A549 (cell line): Measurements from ENCODE around the gene RPRD2. TPM values are rescaled to one million over a fixed set of nuclear protein-coding genes. Genes with fewer than 3 reads are reported as not detected.

Experiments used
- ATAC-seq, 2 experiments: fragments of 200-7000 bp in 1 of 2; fragments of >200 bp in 1 of 2; cut with Nextera tagmentation in 1 of 2; cut with Tn5 transposase in 1 of 2; 3 replicates each; pipeline versions ENCODE4 v1.8.0 to v1.9.1; 2018 to 2020; ENCODE audit warnings: mild to moderate bottlenecking in 1 of 2, moderate library complexity in 1 of 2
- CTCF ChIA-PET: fragments of 300-600 bp; sonication (Branson Sonifier 250); formaldehyde crosslinking; extraction: SDS; loops from one replicate; lab custom pipeline; 2021; ENCODE audit warnings: antibody characterized with exemption, inconsistent platforms; lab: Yijun Ruan, JAX
- POLR2A ChIA-PET: fragments of 350-600 bp; formaldehyde crosslinking; extraction: SDS; loops from one replicate; lab custom pipeline; 2021; ENCODE audit warnings: antibody characterized with exemption, inconsistent platforms; lab: Yijun Ruan, JAX
- DNase-seq, 2 experiments: peaks; one replicate each; pipeline versions ENCODE4 v3.0.0 to v3.0.0-alpha.2; 2011 to 2016; ENCODE audit warnings: low read depth in 1 of 2, low spot score in 1 of 2
- FAIRE-seq: peaks from 2 replicates; lab custom pipeline; 2011; peaks lifted over from hg19 to GRCh38; lab: Jason Lieb, UNC
- H3K27ac ChIP-seq, 2 experiments: fragments of >200 bp; sonication (Bioruptor Twin); formaldehyde crosslinking; 3 replicates each; pipeline ENCODE4 v1.5.1; 2016 to 2017
- H3K4me1 ChIP-seq: fragments of >200 bp; sonication (Bioruptor Twin); formaldehyde crosslinking; 3 replicates; pipeline ENCODE4 v1.6.1; 2016
- H3K4me2 ChIP-seq: fragments of >200 bp; sonication (Bioruptor Twin); formaldehyde crosslinking; 3 replicates; pipeline ENCODE4 v1.6.1; 2016
- H3K4me3 ChIP-seq: fragments of >200 bp; sonication (Bioruptor Twin); formaldehyde crosslinking; 3 replicates; pipeline ENCODE4 v1.5.1; 2016
- H3K9me3 ChIP-seq: fragments of >200 bp; sonication (Bioruptor Twin); formaldehyde crosslinking; 3 replicates; pipeline ENCODE4 v1.6.1; 2016
- HOXB13 ChIP-seq: fragments of 250-450 bp; sonication (Bioruptor Pico); IDR thresholded peaks from 2 replicates; pipeline ENCODE4 v1.5.0; 2020; ENCODE audit warnings: low read depth, mild to moderate bottlenecking, moderate library complexity
- JUN ChIP-seq, 2 experiments: fragments of >200 bp; sonication (Bioruptor Twin); formaldehyde crosslinking; IDR thresholded peaks; 2 replicates in 1 of 2; 3 replicates in 1 of 2; pipeline ENCODE4 v1.6.1; 2016 to 2017
- MYC ChIP-seq: IDR thresholded peaks from 2 replicates; pipeline ENCODE4 v1.6.1; 2012; ENCODE audit warnings: mild to moderate bottlenecking, inconsistent platforms, low read length, improper control_type of control experiment, borderline replicate concordance
- NR3C1 ChIP-seq: fragments of >200 bp; sonication (Bioruptor Twin); formaldehyde crosslinking; IDR thresholded peaks from 3 replicates; pipeline ENCODE4 v1.6.1; 2017
- PHF8 ChIP-seq: fragments of 200-600 bp; sonication (generic); IDR thresholded peaks from 2 replicates; pipeline ENCODE4 v1.6.1; 2016; ENCODE audit warnings: low read depth, mild to moderate bottlenecking, antibody characterized with exemption, moderate library complexity, borderline replicate concordance
- POLR2A ChIP-seq: IDR thresholded peaks from 2 replicates; pipeline ENCODE4 v1.6.1; 2012; ENCODE audit warnings: mild to moderate bottlenecking, low read length
- RFX5 ChIP-seq: fragments of 450-650 bp; IDR thresholded peaks from 2 replicates; pipeline ENCODE4 v1.7.1; 2014; ENCODE audit warnings: antibody characterized with exemption, mild to moderate bottlenecking, moderate library complexity
- ZC3H11A ChIP-seq: fragments of 450-650 bp; IDR thresholded peaks from 2 replicates; pipeline ENCODE4 v1.6.1; 2014; ENCODE audit warnings: antibody characterized with exemption, mild to moderate bottlenecking
- ZFP36 ChIP-seq: fragments of 450-650 bp; IDR thresholded peaks from 2 replicates; pipeline ENCODE4 v1.6.1; 2014; ENCODE audit warnings: borderline replicate concordance; ENCODE audit not compliant: partially characterized antibody
- ZNF302 ChIP-seq: fragments of 250-450 bp; sonication (Bioruptor Pico); IDR thresholded peaks from 2 replicates; pipeline ENCODE4 v1.9.0; 2021; ENCODE audit warnings: inconsistent platforms, mild to moderate bottlenecking, moderate library complexity
- WGBS: methylation state at CpG from one replicate; pipeline ENCODE4 v1.1.6; 2017; ENCODE audit errors: missing lambda C conversion rate; 5-methylcytosine and 5-hydroxymethylcytosine counted together
- polyA plus RNA-seq, 4 experiments: library from polyadenylated mRNA; depleted of rRNA in 3 of 4; stranded (reverse); fragments of >200 nt; fragmentation: RNase III in 1 of 4; extraction: RNeasy Plus Mini Kit Qiagen cat#74134 plus additional on column Dnase treatment in 1 of 4; gene quantifications; 2 replicates in 3 of 4; 3 replicates in 1 of 4; pipeline ENCODE4 v1.2.3, GENCODE V29; 2011 to 2017
- TF ChIP-seq, protein P1 (sequence below): IDR thresholded peaks from 2 replicates; pipeline ENCODE4 v1.6.1; 2012
- TF ChIP-seq, protein P2 (sequence below): fragments of >200 bp; sonication (Bioruptor Twin); formaldehyde crosslinking; IDR thresholded peaks from 3 replicates; pipeline ENCODE4 v1.6.1; 2016

The RPRD2 gene
- polyA plus RNA-seq, 2 of the 4 experiments (the other 2 are of a cell fraction): 10.3 to 20.8 TPM

DNA sequence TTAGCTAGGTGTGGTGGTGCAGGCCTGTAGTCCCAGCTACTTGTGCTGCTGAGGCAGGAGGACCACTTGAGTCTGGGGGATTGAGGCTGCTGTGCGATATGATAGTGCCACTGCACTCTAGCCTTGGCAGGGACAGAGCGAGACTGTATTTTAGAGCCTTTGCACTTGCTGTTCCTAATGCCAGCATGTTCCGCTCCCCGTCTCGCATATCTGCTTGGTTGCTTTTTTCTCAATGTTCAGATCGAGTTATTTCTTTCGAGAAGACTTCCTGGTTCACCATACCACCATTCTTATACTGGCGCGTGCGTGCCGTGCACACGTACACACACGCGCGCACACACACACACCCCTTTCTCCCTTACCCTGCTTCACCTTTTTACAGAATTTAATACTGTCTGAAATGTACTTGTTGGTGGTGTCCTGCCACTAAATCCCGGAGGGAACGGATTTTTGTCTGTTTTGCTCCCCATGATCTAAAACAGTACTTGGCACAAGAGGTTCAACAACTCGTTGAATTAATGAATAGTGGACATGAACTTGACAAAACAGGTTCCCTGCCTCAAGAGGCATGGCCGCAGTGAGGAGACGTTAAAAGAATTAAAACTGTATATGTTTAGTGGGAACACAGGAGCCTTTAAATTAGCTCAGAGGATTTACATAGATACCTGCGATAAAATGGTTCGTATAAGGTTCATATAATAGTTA is 1.1 kb upstream of the RPRD2 start:
- peak overlapping the region; percentile 94 for H3K27ac ChIP-seq
- ATAC-seq (no peak), DNase-seq (no peak), FAIRE-seq (no peak)
- peak overlapping the region; percentile 90 for H3K4me2 ChIP-seq
- ChIA-PET CTCF (interaction anchor here (0.8 to 1.9 kb wide), 3 partner anchors 12 to 198 kb away, joined by 3 to 9 read pairs (median 5); no protein-coding TSS in a partner anchor), POLR2A (interaction anchor here (0.5 to 2.4 kb wide), 14 partner anchors 8 to 476 kb away, joined by 3 to 11 read pairs (median 5); partner anchors contain the start of gene TARS2)
- TF ChIP-seq, protein P1, sequence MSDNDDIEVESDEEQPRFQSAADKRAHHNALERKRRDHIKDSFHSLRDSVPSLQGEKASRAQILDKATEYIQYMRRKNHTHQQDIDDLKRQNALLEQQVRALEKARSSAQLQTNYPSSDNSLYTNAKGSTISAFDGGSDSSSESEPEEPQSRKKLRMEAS: 0 out of 2 replicates have a peak, but pooled peaks have one; percentile 21
- TF ChIP-seq HOXB13 (no peak), ZNF302 (CRISPR knock-in tag) (peak; percentile 36; the same call in 1 of the 2 replicates)
- H3K9me3 ChIP-seq: no peaks in the 10 kb centered on the region
- H3K4me1 ChIP-seq: peaks cover 34% of the 10 kb centered on the region
- peak overlapping the region; percentile 68 for H3K4me3 ChIP-seq
- WGBS: 58% methylated on average over 22 of the region's 22 CpGs

DNA sequence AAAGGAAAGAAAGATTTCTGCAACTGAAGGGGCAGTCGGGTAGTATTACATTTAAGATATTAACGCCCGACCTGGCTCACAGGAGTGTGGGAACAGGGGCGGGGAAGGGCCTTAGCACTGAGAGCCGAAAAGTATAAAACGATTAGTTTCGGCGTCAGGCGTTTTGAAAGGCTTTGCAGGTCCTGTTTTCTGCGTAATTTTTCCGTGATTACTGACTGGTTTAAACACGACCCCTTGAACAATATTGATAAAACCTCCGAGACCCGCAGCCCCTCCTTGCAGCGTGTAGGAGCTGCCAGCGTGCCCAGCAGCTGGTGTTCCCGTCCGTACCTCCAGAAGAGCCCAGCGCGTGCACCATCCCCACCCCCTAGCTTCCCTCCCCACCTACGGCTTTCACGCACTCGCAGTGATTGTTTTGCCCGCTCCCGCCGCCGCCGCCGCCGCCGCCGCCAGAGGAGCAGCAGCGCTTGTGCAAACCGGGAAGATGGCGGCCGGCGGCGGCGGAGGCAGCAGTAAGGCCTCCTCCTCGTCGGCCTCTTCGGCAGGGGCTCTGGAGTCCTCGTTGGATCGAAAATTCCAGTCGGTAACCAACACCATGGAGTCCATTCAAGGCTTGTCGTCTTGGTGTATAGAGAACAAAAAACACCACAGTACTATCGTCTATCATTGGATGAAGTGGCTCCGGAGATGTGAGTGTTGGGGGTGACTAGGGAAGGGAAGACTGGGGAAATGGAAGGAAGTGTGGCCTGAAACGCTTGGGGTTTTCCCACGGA is 470 bp downstream of the RPRD2 start:
- ATAC-seq (peak; percentile 67 to 76), FAIRE-seq (no peak), DNase-seq (peak; percentile 60 to 86)
- Histone ChIP-seq H3K4me3 (peak overlapping the region; percentile 68), H3K4me1 (peaks cover 34% of the 10 kb centered on the region), H3K9me3 (no peaks in the 10 kb centered on the region), H3K4me2 (peak overlapping the region; percentile 90), H3K27ac (peak overlapping the region; percentile 94)
- ChIA-PET CTCF (interaction anchor here (1.2 to 1.8 kb wide), 3 partner anchors 29 to 196 kb away, joined by 3 to 5 read pairs (median 3); no protein-coding TSS in a partner anchor), POLR2A (interaction anchor here (0.6 to 2.4 kb wide), 24 partner anchors 7 to 477 kb away, joined by 3 to 17 read pairs (median 4); partner anchors contain the start of genes FALEC, GOLPH3L, MCL1 and TARS2)
- TF ChIP-seq PHF8 (peak; percentile 74), NR3C1 (no peak), POLR2A (peak; percentile 75), RFX5 (no peak), JUN (IDR thresholded peaks at IDR 0.05) (peak in 1 of 2 experiments; percentile 55; a peak in 1 of 5 replicates)
- TF ChIP-seq, protein P1: peak; percentile 34; the same call in 1 of the 2 replicates
- TF ChIP-seq, protein P2, sequence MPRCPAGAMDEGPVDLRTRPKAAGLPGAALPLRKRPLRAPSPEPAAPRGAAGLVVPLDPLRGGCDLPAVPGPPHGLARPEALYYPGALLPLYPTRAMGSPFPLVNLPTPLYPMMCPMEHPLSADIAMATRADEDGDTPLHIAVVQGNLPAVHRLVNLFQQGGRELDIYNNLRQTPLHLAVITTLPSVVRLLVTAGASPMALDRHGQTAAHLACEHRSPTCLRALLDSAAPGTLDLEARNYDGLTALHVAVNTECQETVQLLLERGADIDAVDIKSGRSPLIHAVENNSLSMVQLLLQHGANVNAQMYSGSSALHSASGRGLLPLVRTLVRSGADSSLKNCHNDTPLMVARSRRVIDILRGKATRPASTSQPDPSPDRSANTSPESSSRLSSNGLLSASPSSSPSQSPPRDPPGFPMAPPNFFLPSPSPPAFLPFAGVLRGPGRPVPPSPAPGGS: peak; percentile 67; the same call in 2 of the 3 replicates
- 1% methylated on average over 31 of the region's 50 CpGs for WGBS

DNA sequence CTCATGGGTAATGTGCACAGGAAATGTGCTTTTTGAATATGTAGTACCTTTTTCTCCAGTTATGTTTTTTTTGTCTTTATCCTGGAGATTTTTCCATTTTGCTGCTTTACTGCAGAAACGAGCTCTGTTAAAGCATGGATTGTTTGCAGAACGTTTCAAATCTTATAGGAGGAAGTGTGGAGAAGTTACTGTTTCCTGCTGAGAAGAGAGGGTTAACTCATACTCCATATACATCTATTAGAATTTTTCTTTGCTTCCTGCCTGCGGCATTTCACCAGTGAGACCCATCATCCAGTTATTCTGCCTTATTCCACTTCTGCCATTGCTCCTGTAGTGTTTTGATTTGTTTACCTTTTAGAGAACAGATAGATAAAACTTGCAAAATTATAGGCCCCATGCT is 2.0 kb downstream of the RPRD2 start:
- peak overlapping the region; percentile 94 for H3K27ac ChIP-seq
- POLR2A ChIA-PET: no interaction called here
- peak overlapping the region; percentile 90 for H3K4me2 ChIP-seq
- FAIRE-seq: no peak
- WGBS: 3% methylated on average over 3 of the region's 3 CpGs
- CTCF ChIA-PET: interaction anchor here (1.2 kb wide), 1 partner anchor 30 kb away, joined by 3 read pairs; no protein-coding TSS in a partner anchor
- H3K4me3 ChIP-seq: peak overlapping the region; percentile 68
- no peak for ATAC-seq
- no peaks in the 10 kb centered on the region for H3K9me3 ChIP-seq
- DNase-seq: no peak
- TF ChIP-seq RFX5 (no peak), POLR2A (no peak), ZFP36 (no peak), ZC3H11A (no peak), ZNF302 (CRISPR knock-in tag) (no peak), MYC (no peak)
- TF ChIP-seq, protein P2: no peak
- peaks cover 41% of the 10 kb centered on the region for H3K4me1 ChIP-seq
